ENCODE results near the gene CHRNB1.

DNA sequence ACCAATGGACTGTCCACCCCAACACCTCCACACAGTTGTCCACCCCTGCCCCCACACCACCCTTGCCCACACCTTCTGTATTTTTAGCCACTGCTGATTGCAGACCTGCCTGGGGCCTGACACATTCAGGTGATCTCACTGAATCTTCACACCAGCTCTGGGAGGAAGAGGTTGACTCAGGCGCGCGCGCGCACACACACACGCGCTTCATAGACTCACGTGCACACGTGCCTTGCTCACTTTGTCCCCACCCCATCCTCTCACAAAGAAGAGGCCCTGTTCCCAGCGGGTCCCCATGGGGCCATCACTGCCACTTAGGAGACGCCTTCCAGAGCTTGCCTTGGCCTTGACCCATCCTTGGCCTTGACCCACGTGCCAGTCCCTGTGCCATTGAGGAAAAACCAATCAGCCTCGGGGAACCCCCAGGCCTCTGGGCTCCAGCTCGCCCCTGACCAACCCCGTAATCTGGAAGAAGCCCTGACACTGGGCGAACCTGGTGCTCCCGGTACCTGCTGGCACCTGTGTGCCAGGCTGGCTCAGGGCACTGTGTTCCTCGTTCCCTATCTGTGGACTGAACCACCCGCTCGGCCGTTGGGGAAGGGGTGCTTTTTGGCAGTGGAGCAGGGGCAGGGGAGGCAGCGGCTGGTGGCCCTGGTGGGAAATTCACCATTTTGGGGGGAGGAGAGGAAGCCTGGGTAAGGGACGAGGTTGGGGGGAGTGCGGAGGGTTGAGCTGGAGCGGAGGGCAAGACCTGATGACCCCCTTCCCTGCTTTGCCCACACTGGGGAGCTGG, 34.0 kb upstream of the CHRNB1 start:
- TF ChIP-seq, protein P1, sequence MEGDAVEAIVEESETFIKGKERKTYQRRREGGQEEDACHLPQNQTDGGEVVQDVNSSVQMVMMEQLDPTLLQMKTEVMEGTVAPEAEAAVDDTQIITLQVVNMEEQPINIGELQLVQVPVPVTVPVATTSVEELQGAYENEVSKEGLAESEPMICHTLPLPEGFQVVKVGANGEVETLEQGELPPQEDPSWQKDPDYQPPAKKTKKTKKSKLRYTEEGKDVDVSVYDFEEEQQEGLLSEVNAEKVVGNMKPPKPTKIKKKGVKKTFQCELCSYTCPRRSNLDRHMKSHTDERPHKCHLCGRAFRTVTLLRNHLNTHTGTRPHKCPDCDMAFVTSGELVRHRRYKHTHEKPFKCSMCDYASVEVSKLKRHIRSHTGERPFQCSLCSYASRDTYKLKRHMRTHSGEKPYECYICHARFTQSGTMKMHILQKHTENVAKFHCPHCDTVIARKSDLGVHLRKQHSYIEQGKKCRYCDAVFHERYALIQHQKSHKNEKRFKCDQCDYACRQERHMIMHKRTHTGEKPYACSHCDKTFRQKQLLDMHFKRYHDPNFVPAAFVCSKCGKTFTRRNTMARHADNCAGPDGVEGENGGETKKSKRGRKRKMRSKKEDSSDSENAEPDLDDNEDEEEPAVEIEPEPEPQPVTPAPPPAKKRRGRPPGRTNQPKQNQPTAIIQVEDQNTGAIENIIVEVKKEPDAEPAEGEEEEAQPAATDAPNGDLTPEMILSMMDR (IDR thresholded peaks at IDR 0.05 in 2 of 3, conservative IDR thresholded peaks at IDR 0.05 in 1 of 3; ENCODE audit: control insufficient read depth in 2 of 3, extremely low read depth in 1 of 3, insufficient read depth in 1 of 3, low read depth in 3 of 3, low read length in 3 of 3) = no peak
- TF ChIP-seq RAD21 (IDR thresholded peaks at IDR 0.05; ENCODE audit: insufficient read depth, low read depth, low read length) = no peak
- TF ChIP-seq SRF (IDR thresholded peaks at IDR 0.05; ENCODE audit: low read depth in 2 of 2, low read length in 2 of 2) = no peak
- no peak for TF ChIP-seq MXI1 (IDR thresholded peaks at IDR 0.05; ENCODE audit: low read depth, low read length)
- no peak for TF ChIP-seq BRCA1 (IDR thresholded peaks at IDR 0.05; ENCODE audit: low read depth, low read length)
- no peak for TF ChIP-seq RFX5 (IDR thresholded peaks at IDR 0.05; ENCODE audit: low read depth, low read length)

All from GM12878 (cell line).